ENCODE data around the gene NT5DC4. TPM values are rescaled to one million over a fixed set of nuclear protein-coding genes. Genes with fewer than 3 reads are reported as not detected.

The NT5DC4 gene
- total RNA-seq, 1 donor from 2014 or later: 0.53 TPM

DNA sequence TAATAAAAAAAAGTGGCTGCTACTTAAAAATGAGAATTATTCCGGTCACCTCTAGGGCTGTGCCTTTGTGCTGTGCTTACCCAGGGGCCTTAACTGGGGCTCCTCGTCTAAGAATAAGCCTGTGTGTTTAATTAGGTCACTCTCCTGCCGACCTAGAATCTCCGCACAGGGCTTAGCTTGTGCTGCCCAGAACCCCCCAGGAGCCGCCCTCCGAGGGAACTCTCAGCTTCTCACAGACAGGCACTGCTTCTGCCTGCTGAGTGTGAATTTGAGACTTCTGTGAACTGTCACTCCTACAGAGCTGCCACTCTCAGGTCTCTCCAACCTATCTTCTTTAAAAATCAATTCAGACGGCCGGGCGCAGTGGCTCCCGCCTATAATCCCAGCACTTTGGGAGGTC, 11.9 kb upstream of the NT5DC4 start:
- no peak for ATAC-seq
- Histone ChIP-seq H3K27ac (peak overlapping the region; percentile 51), H3K27me3 (ENCODE audit: low read depth) (no peaks in the 10 kb centered on the region), H3K36me3 (no peaks in the 10 kb centered on the region), H3K4me3 (no peak overlapping the region), H3K4me1 (peaks cover 11% of the 10 kb centered on the region), H3K9me3 (no peaks in the 10 kb centered on the region)
- no peak for DNase-seq
- TF ChIP-seq, protein P1, sequence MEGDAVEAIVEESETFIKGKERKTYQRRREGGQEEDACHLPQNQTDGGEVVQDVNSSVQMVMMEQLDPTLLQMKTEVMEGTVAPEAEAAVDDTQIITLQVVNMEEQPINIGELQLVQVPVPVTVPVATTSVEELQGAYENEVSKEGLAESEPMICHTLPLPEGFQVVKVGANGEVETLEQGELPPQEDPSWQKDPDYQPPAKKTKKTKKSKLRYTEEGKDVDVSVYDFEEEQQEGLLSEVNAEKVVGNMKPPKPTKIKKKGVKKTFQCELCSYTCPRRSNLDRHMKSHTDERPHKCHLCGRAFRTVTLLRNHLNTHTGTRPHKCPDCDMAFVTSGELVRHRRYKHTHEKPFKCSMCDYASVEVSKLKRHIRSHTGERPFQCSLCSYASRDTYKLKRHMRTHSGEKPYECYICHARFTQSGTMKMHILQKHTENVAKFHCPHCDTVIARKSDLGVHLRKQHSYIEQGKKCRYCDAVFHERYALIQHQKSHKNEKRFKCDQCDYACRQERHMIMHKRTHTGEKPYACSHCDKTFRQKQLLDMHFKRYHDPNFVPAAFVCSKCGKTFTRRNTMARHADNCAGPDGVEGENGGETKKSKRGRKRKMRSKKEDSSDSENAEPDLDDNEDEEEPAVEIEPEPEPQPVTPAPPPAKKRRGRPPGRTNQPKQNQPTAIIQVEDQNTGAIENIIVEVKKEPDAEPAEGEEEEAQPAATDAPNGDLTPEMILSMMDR (IDR thresholded peaks at IDR 0.05): no peak
- intact Hi-C loops (cut with DNase I): no loop called here

DNA sequence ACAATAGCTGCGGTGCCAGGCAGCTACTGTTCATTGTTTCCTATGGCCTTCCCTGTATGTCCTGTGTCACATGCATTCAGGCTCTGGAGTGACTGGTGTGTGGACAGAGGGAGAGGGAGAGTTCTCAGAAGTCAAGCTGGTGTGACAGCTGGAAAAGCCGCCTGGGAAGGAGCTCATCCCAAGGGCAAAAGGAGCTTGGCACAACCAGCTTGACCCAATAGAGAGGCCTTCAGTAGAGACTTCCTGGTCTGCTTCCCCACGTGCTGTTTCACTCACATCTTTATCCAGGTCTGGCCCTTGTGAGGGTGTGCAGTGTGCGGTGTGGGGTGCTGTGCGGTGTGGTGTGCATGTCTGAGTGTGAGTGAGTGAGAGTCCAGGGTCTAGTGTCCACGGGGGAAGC, 11.1 kb upstream of the NT5DC4 start:
- no peak for ATAC-seq
- intact Hi-C loops (cut with DNase I): no loop called here

DNA sequence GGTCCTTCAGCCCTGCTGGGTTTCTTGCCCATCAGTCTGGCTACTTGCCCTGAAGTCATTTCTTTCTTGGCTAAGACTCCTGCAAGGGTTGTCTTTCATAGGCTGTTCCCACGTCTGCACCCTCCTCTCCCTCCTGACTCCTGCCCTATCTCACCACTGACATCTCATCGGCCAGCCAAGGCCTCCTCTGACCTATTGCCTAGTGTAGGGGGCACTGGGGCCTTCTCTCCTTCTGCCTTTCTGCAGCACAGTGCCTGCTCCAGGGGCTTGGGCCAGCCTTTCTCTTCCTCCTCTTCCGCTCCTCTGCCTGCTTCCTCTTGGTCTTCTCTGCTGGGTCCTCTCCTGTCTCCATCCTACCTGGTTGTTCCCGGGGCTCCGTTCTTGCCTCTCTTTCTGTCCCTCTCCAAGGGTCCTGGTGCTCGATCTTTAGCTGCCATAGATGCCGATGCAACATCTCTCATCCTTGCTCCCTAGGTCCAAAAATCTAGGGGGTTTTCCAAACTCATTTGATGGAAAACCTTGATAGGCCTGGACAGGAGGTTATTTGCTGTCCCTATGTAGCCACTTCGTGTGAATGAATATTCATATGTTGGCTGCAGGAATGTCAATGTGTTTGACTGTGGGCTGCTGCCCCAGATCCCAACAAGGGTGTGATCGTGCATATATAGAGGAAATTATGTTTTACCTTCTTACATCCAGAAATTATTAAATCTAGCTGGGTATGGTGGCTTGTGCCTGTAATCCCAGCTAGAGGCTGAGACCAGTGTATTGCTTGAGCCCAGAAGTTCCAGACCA, 9.7 kb upstream of the NT5DC4 start:
- H3K27ac ChIP-seq: no peak overlapping the region
- DNase-seq (no peak), ATAC-seq (no peak)
- H3K9me3 ChIP-seq: no peaks in the 10 kb centered on the region
- no peaks in the 10 kb centered on the region for H3K36me3 ChIP-seq
- peaks cover 11% of the 10 kb centered on the region for H3K4me1 ChIP-seq
- no peak overlapping the region for H3K4me3 ChIP-seq
- TF ChIP-seq, protein P1 (IDR thresholded peaks at IDR 0.05): no peak
- intact Hi-C loops (cut with DNase I): no loop called here
- H3K27me3 ChIP-seq (ENCODE audit: low read depth): no peaks in the 10 kb centered on the region

More for the DNA sequence above, 11.1 kb upstream of the NT5DC4 start:
- Histone ChIP-seq H3K36me3 (no peaks in the 10 kb centered on the region), H3K27me3 (ENCODE audit: low read depth) (no peaks in the 10 kb centered on the region), H3K4me3 (no peak overlapping the region), H3K9me3 (no peaks in the 10 kb centered on the region), H3K4me1 (peaks cover 11% of the 10 kb centered on the region), H3K27ac (no peak overlapping the region)
- DNase-seq: no peak
- TF ChIP-seq, protein P1 (IDR thresholded peaks at IDR 0.05): no peak

DNA sequence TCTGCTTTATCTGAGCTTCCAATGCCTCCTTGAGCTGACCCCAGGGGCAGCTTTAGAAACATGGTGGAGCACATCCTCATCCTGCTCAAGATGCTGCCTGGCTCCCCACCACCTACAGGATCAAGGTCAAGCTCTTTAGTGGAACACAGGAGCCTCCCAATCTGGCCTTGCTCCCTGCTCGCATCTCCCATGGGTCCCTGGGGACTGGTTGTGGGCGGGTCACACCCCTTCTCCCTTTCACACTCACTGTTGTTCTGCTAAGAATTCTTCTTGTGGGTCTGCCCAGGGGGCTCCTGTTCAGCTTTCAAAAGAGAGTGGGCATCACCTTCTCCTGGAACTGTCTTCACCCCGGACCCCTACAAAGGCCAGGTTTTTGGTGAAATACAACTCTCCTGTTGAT, 8.4 kb upstream of the NT5DC4 start:
- no peak overlapping the region for H3K4me3 ChIP-seq
- intact Hi-C loops (cut with DNase I): no loop called here
- no peaks in the 10 kb centered on the region for H3K36me3 ChIP-seq
- H3K4me1 ChIP-seq: peaks cover 7% of the 10 kb centered on the region
- ATAC-seq (no peak), DNase-seq (no peak)
- H3K27me3 ChIP-seq (ENCODE audit: low read depth): no peaks in the 10 kb centered on the region
- H3K27ac ChIP-seq: no peak overlapping the region
- TF ChIP-seq, protein P1 (IDR thresholded peaks at IDR 0.05): no peak
- H3K9me3 ChIP-seq: no peaks in the 10 kb centered on the region

DNA sequence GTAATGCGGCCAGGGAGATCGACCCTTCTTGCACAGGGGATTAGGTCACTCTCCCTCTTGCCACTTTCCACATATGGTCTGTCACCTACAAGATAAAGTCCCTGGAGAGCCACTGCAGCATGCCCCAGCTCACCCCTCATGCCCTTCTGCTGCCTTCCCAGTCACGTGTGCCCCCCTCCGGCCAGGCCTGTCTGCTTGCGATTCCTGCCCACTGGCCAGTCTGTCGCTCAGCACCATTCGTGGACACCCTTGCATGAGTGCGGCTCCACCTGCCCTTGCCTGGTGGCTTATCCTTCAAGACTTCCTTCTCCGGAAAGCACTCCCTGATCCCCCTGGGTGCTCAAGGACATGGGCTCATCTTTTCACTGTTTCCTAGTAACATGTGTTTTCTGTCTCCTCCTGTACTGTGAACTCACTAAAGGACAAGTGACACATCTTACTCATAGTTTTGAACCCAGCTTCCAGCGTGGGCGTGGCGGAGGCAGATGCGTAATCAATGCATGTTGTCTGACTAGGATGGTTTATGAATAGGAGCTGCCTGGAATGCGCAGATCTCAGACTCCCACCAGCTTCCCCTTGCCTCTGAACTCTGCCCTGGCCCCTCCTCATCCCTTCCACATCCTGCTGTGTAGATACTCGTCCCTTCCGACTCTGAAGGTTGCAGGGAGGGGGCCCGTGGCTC, 7.8 kb upstream of the NT5DC4 start:
- peak; percentile 7 to 28 for ATAC-seq
- no peaks in the 10 kb centered on the region for H3K27me3 ChIP-seq (ENCODE audit: low read depth)
- TF ChIP-seq, protein P1 (IDR thresholded peaks at IDR 0.05): no peak

More for the DNA sequence above, 7.8 kb upstream of the NT5DC4 start:
- H3K4me3 ChIP-seq: no peak overlapping the region
- no peak for DNase-seq
- no peaks in the 10 kb centered on the region for H3K36me3 ChIP-seq
- intact Hi-C loops (cut with DNase I): no loop called here
- no peaks in the 10 kb centered on the region for H3K9me3 ChIP-seq
- no peak overlapping the region for H3K27ac ChIP-seq
- H3K4me1 ChIP-seq: peaks cover 7% of the 10 kb centered on the region
